IMR-90 (cell line): ENCODE results near the gene PKN3.

Source experiments
- BHLHE40 ChIP-seq: fragments of 150-350 bp; IDR thresholded peaks from 2 replicates; pipeline ENCODE4 v1.6.1; 2016; ENCODE audit warnings: mild to moderate bottlenecking, low read depth, low read length
- CTCF ChIP-seq: conservative IDR thresholded peaks from 2 replicates; pipeline ENCODE4 v1.5.1; 2012; ENCODE audit warnings: mild to moderate bottlenecking, low read depth, low read length, improper control_type of control experiment
- ELK1 ChIP-seq: fragments of 150-350 bp; IDR thresholded peaks from 2 replicates; pipeline ENCODE4 v1.6.1; 2016; ENCODE audit warnings: low read depth, mild to moderate bottlenecking, low read length, moderate library complexity, borderline replicate concordance
- FOS ChIP-seq: fragments of 150-350 bp; IDR thresholded peaks from 2 replicates; pipeline ENCODE4 v1.6.1; 2016; ENCODE audit warnings: low read depth, low read length
- MAFK ChIP-seq: IDR thresholded peaks from 2 replicates; pipeline ENCODE4 v1.6.1; 2012; ENCODE audit warnings: low read depth, low read length, improper control_type of control experiment
- MXI1 ChIP-seq: IDR thresholded peaks from 2 replicates; pipeline ENCODE4 v1.6.1; 2012; ENCODE audit warnings: low read depth, mild to moderate bottlenecking, low read length, moderate library complexity, borderline replicate concordance
- POLR2A ChIP-seq: IDR thresholded peaks from 2 replicates; pipeline ENCODE4 v1.6.1; 2012; ENCODE audit warnings: mild to moderate bottlenecking, low read depth, low read length
- RCOR1 ChIP-seq: IDR thresholded peaks from 2 replicates; pipeline ENCODE4 v1.6.1; 2012; ENCODE audit warnings: mild to moderate bottlenecking, low read length, improper control_type of control experiment; ENCODE audit not compliant: insufficient replicate concordance
- RFX5 ChIP-seq: IDR thresholded peaks from 2 replicates; pipeline ENCODE4 v1.8.0; 2012; ENCODE audit warnings: low read depth, mild to moderate bottlenecking, low read length, moderate library complexity
- SMC3 ChIP-seq: fragments of 150-350 bp; IDR thresholded peaks from 2 replicates; pipeline ENCODE4 v1.6.1; 2016; ENCODE audit warnings: low read depth, mild to moderate bottlenecking, antibody characterized with exemption, low read length, moderate library complexity

GRCh38 chr9:128713411-128713780, 11.1 kb downstream of the PKN3 start:
- TF ChIP-seq POLR2A = no peak
- no peak for TF ChIP-seq CTCF
- TF ChIP-seq BHLHE40 = no peak
- no peak for TF ChIP-seq RFX5
- no peak for TF ChIP-seq ELK1
- TF ChIP-seq MXI1 = no peak
- no peak for TF ChIP-seq FOS
- no peak for TF ChIP-seq RCOR1
- no peak for TF ChIP-seq SMC3
- TF ChIP-seq MAFK = no peak
